HepG2 (cell line): ENCODE data around the gene RPL18. TPM values are rescaled to one million over a fixed set of nuclear protein-coding genes. Genes with fewer than 3 reads are reported as not detected.

Experiments
- BRCA1 ChIP-seq: sonication (generic); formaldehyde crosslinking; IDR thresholded peaks from 2 replicates; pipeline ENCODE4 v1.4.0; 2020; ENCODE audit warnings: missing genetic modification reagents
- CENPX ChIP-seq: sonication (generic); formaldehyde crosslinking; IDR thresholded peaks from 2 replicates; pipeline ENCODE4 v1.9.0; 2021; ENCODE audit warnings: mild to moderate bottlenecking, missing genetic modification reagents, moderate library complexity
- DR1 ChIP-seq: sonication (generic); formaldehyde crosslinking; IDR thresholded peaks from 2 replicates; pipeline ENCODE4 v1.8.0; 2021; ENCODE audit warnings: mild to moderate bottlenecking, missing genetic modification reagents, inconsistent platforms
- EP300 ChIP-seq, 3 experiments: sonication (generic) in 1 of 3; formaldehyde crosslinking in 1 of 3; IDR thresholded peaks; 2 replicates each; pipeline versions ENCODE4 v1.5.1 to v1.6.1; 2011 to 2020; ENCODE audit warnings: low read depth in 2 of 3, low read length in 2 of 3, borderline replicate concordance in 1 of 3, improper control_type of control experiment in 1 of 3, mild to moderate bottlenecking in 1 of 3, missing genetic modification reagents in 1 of 3, moderate library complexity in 1 of 3
- GPN1 ChIP-seq: sonication (generic); formaldehyde crosslinking; IDR thresholded peaks from 2 replicates; pipeline ENCODE4 v1.5.1; 2020; ENCODE audit warnings: missing genetic modification reagents, borderline replicate concordance
- HDAC1 ChIP-seq: sonication (generic); formaldehyde crosslinking; IDR thresholded peaks from 2 replicates; pipeline ENCODE4 v1.5.1; 2020; ENCODE audit warnings: mild to moderate bottlenecking, missing genetic modification reagents
- HMG20A ChIP-seq: IDR thresholded peaks from 2 replicates; pipeline ENCODE4 v1.6.1; 2016; ENCODE audit warnings: borderline replicate concordance
- HNRNPK ChIP-seq: fragments of 200-400 bp; formaldehyde crosslinking; IDR thresholded peaks from 2 replicates; pipeline ENCODE4 v1.6.1; 2018; ENCODE audit warnings: low read length, low read depth, moderate library complexity, mild to moderate bottlenecking; ENCODE audit not compliant: poor library complexity, severe bottlenecking
- JUNB ChIP-seq: sonication (generic); formaldehyde crosslinking; IDR thresholded peaks from 2 replicates; pipeline ENCODE4 v1.8.0; 2022; ENCODE audit warnings: missing genetic modification reagents, mild to moderate bottlenecking, borderline replicate concordance
- MBD4 ChIP-seq: IDR thresholded peaks from 2 replicates; pipeline ENCODE4 v1.6.1; 2012; ENCODE audit warnings: low read length, inconsistent platforms, borderline replicate concordance
- MYNN ChIP-seq: sonication (generic); formaldehyde crosslinking; IDR thresholded peaks from 2 replicates; pipeline ENCODE4 v1.4.0; 2020; ENCODE audit warnings: mild to moderate bottlenecking, low read depth, missing genetic modification reagents
- RFX1 ChIP-seq: fragments of 450-650 bp; IDR thresholded peaks from 2 replicates; pipeline ENCODE4 v1.6.1; 2017
- SIN3B ChIP-seq: fragments of 150-350 bp; IDR thresholded peaks from 2 replicates; pipeline ENCODE4 v1.6.1; 2014; ENCODE audit warnings: low read length
- SP140L ChIP-seq: sonication (generic); formaldehyde crosslinking; IDR thresholded peaks from 2 replicates; pipeline ENCODE4 v1.4.0; 2020; ENCODE audit warnings: missing genetic modification reagents, borderline replicate concordance
- ZBTB21 ChIP-seq: sonication (generic); formaldehyde crosslinking; IDR thresholded peaks from 2 replicates; pipeline ENCODE4 v1.4.0; 2020; ENCODE audit warnings: missing genetic modification reagents
- ZBTB26 ChIP-seq: IDR thresholded peaks from 2 replicates; pipeline ENCODE4 v1.6.1; 2016; ENCODE audit warnings: missing compliant biosample characterization, missing genetic modification reagents, borderline replicate concordance
- ZFY ChIP-seq: sonication (generic); formaldehyde crosslinking; IDR thresholded peaks from 2 replicates; pipeline ENCODE4 v1.4.0; 2020; ENCODE audit warnings: missing genetic modification reagents
- ZNF143 ChIP-seq: sonication (generic); formaldehyde crosslinking; IDR thresholded peaks from 2 replicates; pipeline ENCODE4 v1.4.0; 2020; ENCODE audit warnings: missing genetic modification reagents
- ZNF598 ChIP-seq: sonication (generic); formaldehyde crosslinking; IDR thresholded peaks from 2 replicates; pipeline ENCODE4 v1.5.1; 2020; ENCODE audit warnings: mild to moderate bottlenecking, missing genetic modification reagents, borderline replicate concordance
- ZNF629 ChIP-seq: sonication (generic); formaldehyde crosslinking; conservative IDR thresholded peaks from 2 replicates; pipeline ENCODE4 v1.5.0; 2020; ENCODE audit warnings: missing genetic modification reagents
- polyA plus RNA-seq, 8 experiments: library from polyadenylated mRNA; depleted of rRNA in 3 of 8; stranded (reverse) in 7 of 8; unstranded in 1 of 8; fragments of >200 nt; fragmentation: Illumina TruSeq in 4 of 8; extraction: Trizol in 4 of 8; gene quantifications; 2 replicates each; pipeline versions ENCODE4 v1.2.1 to v1.2.3, GENCODE V29; 2011 to 2016; ENCODE audit warnings: low read depth in 4 of 8, missing spikeins in 1 of 8, mixed read lengths in 1 of 8; ENCODE audit not compliant: insufficient read depth in 1 of 8
- total RNA-seq, 5 experiments: library from RNA; depleted of rRNA; stranded (reverse); fragments of >200 nt; fragmentation: Illumina TruSeq; extraction: Trizol; gene quantifications; 2 replicates each; pipeline ENCODE4 v1.2.3, GENCODE V29; 2016; ENCODE audit warnings: low read depth in 1 of 5
- TF ChIP-seq, protein P1 (sequence below): sonication (generic); formaldehyde crosslinking; IDR thresholded peaks from 2 replicates; pipeline ENCODE4 v1.8.0; 2022; ENCODE audit warnings: missing genetic modification reagents, mild to moderate bottlenecking, moderate library complexity, borderline replicate concordance
- TF ChIP-seq, protein P2 (sequence below): sonication (generic); formaldehyde crosslinking; IDR thresholded peaks from 2 replicates; pipeline ENCODE4 v1.4.0; 2020; ENCODE audit warnings: missing genetic modification reagents, borderline replicate concordance
- TF ChIP-seq, protein P3 (sequence below): sonication (generic); formaldehyde crosslinking; IDR thresholded peaks from 2 replicates; pipeline ENCODE4 v1.5.1; 2020; ENCODE audit warnings: missing genetic modification reagents, mild to moderate bottlenecking, borderline replicate concordance

Gene RPL18
- total and polyA plus RNA-seq, 2 of the 13 experiments (the other 11 are each of a cell fraction or from before 2014, with no cell fraction given) = 1,485 to 1,639 TPM

- no peak for TF ChIP-seq ZBTB26 (CRISPR knock-in tag)
- TF ChIP-seq, protein P1, sequence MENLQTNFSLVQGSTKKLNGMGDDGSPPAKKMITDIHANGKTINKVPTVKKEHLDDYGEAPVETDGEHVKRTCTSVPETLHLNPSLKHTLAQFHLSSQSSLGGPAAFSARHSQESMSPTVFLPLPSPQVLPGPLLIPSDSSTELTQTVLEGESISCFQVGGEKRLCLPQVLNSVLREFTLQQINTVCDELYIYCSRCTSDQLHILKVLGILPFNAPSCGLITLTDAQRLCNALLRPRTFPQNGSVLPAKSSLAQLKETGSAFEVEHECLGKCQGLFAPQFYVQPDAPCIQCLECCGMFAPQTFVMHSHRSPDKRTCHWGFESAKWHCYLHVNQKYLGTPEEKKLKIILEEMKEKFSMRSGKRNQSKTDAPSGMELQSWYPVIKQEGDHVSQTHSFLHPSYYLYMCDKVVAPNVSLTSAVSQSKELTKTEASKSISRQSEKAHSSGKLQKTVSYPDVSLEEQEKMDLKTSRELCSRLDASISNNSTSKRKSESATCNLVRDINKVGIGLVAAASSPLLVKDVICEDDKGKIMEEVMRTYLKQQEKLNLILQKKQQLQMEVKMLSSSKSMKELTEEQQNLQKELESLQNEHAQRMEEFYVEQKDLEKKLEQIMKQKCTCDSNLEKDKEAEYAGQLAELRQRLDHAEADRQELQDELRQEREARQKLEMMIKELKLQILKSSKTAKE = no peak
- TF ChIP-seq ZBTB21 (CRISPR knock-in tag) = no peak
- no peak for TF ChIP-seq HNRNPK
- TF ChIP-seq BRCA1 (CRISPR knock-in tag) = no peak
- TF ChIP-seq MYNN (CRISPR knock-in tag) = no peak
- no peak for TF ChIP-seq JUNB (CRISPR knock-in tag)
- TF ChIP-seq HMG20A (CRISPR knock-in tag) = no peak
- TF ChIP-seq SP140L (CRISPR knock-in tag) = no peak
- no peak for TF ChIP-seq HDAC1
- no peak for TF ChIP-seq MBD4
- no peak for TF ChIP-seq SIN3B
- TF ChIP-seq, protein P2, sequence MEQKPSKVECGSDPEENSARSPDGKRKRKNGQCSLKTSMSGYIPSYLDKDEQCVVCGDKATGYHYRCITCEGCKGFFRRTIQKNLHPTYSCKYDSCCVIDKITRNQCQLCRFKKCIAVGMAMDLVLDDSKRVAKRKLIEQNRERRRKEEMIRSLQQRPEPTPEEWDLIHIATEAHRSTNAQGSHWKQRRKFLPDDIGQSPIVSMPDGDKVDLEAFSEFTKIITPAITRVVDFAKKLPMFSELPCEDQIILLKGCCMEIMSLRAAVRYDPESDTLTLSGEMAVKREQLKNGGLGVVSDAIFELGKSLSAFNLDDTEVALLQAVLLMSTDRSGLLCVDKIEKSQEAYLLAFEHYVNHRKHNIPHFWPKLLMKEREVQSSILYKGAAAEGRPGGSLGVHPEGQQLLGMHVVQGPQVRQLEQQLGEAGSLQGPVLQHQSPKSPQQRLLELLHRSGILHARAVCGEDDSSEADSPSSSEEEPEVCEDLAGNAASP = no peak
- TF ChIP-seq, protein P3, sequence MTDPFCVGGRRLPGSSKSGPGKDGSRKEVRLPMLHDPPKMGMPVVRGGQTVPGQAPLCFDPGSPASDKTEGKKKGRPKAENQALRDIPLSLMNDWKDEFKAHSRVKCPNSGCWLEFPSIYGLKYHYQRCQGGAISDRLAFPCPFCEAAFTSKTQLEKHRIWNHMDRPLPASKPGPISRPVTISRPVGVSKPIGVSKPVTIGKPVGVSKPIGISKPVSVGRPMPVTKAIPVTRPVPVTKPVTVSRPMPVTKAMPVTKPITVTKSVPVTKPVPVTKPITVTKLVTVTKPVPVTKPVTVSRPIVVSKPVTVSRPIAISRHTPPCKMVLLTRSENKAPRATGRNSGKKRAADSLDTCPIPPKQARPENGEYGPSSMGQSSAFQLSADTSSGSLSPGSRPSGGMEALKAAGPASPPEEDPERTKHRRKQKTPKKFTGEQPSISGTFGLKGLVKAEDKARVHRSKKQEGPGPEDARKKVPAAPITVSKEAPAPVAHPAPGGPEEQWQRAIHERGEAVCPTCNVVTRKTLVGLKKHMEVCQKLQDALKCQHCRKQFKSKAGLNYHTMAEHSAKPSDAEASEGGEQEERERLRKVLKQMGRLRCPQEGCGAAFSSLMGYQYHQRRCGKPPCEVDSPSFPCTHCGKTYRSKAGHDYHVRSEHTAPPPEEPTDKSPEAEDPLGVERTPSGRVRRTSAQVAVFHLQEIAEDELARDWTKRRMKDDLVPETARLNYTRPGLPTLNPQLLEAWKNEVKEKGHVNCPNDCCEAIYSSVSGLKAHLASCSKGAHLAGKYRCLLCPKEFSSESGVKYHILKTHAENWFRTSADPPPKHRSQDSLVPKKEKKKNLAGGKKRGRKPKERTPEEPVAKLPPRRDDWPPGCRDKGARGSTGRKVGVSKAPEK (CRISPR knock-in tag) = no peak
- no peak for TF ChIP-seq EP300 (IDR thresholded peaks at IDR 0.05; ENCODE audit: low read depth in 2 of 2, low read length in 2 of 2)
- TF ChIP-seq EP300 (CRISPR knock-in tag; IDR thresholded peaks at IDR 0.05; ENCODE audit: borderline replicate concordance) = no peak
- TF ChIP-seq ZFY = peak; percentile 84
- no peak for TF ChIP-seq RFX1
- TF ChIP-seq CENPX (CRISPR knock-in tag) = no peak
- no peak for TF ChIP-seq ZNF143 (CRISPR knock-in tag)
- no peak for TF ChIP-seq ZNF629 (CRISPR knock-in tag)
- no peak for TF ChIP-seq ZNF598
- peak; percentile 23; the same call in 1 of the 2 replicates for TF ChIP-seq DR1
- no peak for TF ChIP-seq GPN1 (CRISPR knock-in tag)
These were observed 8.4 kb upstream of the RPL18 start (continued) for GRCh38 chr19:48627201-48627864.
